Endothelial cell of umbilical vein (primary cell): Measurements from ENCODE around the gene NPIPA1.
"Not testable (repeated sequence)": the region's sequence is repeated elsewhere in the genome, so short reads cannot be mapped to it uniquely, and the experiment has no call there.

Experiments
- CTCF ChIP-seq, 2 donors: IDR thresholded peaks; 1 replicate in 1 of 2; 2 replicates in 1 of 2; pipeline ENCODE4 v1.5.1; 2011; ENCODE audit warnings: low read length in 2 of 2, mild to moderate bottlenecking in 2 of 2, moderate library complexity in 2 of 2, control low read depth in 1 of 2, inconsistent platforms in 1 of 2, low read depth in 1 of 2; ENCODE audit not compliant: insufficient read depth in 1 of 2; ENCODE audit errors: extremely low read depth in 1 of 2
- EZH2 ChIP-seq: IDR thresholded peaks from 2 replicates; pipeline ENCODE4 v1.6.1; 2012; ENCODE audit warnings: borderline replicate concordance, low read depth, mild to moderate bottlenecking, moderate library complexity, low read length, inconsistent platforms; ENCODE audit not compliant: severe bottlenecking
- FOS ChIP-seq: IDR thresholded peaks from 2 replicates; pipeline ENCODE4 v1.6.1; 2011; ENCODE audit warnings: mild to moderate bottlenecking, low read length, moderate library complexity, borderline replicate concordance; ENCODE audit not compliant: insufficient read depth
- POLR2A ChIP-seq: IDR thresholded peaks from 2 replicates; pipeline ENCODE4 v1.6.1; 2012; ENCODE audit warnings: low read depth, mild to moderate bottlenecking, control low read depth, low read length

GRCh38 chr16:14918504-14918903, 18.7 kb upstream of the NPIPA1 start:
- not testable (repeated sequence) for TF ChIP-seq POLR2A; CTCF (IDR thresholded peaks at IDR 0.05; ENCODE audit: extremely low read depth in 1 of 2, insufficient read depth in 1 of 2, low read depth in 1 of 2, low read length in 2 of 2); FOS; EZH2
